Measurements from ENCODE around the gene IFIT3. TPM values are rescaled to one million over a fixed set of nuclear protein-coding genes. Genes with fewer than 3 reads are reported as not detected.
A peak's percentile ranks its signal among the peaks of the same experiment; 100 is the strongest.
"Not testable (repeated sequence)": the region's sequence is repeated elsewhere in the genome, so short reads cannot be mapped to it uniquely, and the experiment has no call there.

Gene IFIT3
- total RNA-seq, 2 experiments from 2014 or later = 14.7 to 15.2 TPM

GRCh38 chr10:89329151-89329550 is 1.4 kb downstream of the IFIT3 start:
- no peak for DNase-seq
- Mint-ChIP-seq H3K9me3 (no peaks in the 10 kb centered on the region), H3K36me3 (no peaks in the 10 kb centered on the region), H3K27me3 (peaks cover 10% of the 10 kb centered on the region), H3K27ac (no peak overlapping the region), H3K4me1 (ENCODE audit: low read depth) (peaks cover 48% of the 10 kb centered on the region), H3K4me3 (no peak overlapping the region)
- ChIA-PET POLR2A (no interaction called here), CTCF (no interaction called here)
- intact Hi-C loops (cut with micrococcal nuclease) = no loop called here

GRCh38 chr10:89330014-89330413 is 2.2 kb downstream of the IFIT3 start:
- peaks cover 51% of the 10 kb centered on the region for H3K4me1 Mint-ChIP-seq (ENCODE audit: low read depth)
- POLR2A ChIA-PET, H3K36me3 Mint-ChIP-seq: not testable (repeated sequence)

GRCh38 chr10:89330537-89331212 is 2.9 kb downstream of the IFIT3 start:
- Mint-ChIP-seq H3K36me3 (no peaks in the 10 kb centered on the region), H3K4me3 (no peak overlapping the region), H3K27me3 (peaks cover 18% of the 10 kb centered on the region), H3K9me3 (no peaks in the 10 kb centered on the region), H3K27ac (no peak overlapping the region), H3K4me1 (ENCODE audit: low read depth) (peaks cover 57% of the 10 kb centered on the region)
- POLR2A ChIA-PET = no interaction called here
- CTCF ChIA-PET = no interaction called here
- intact Hi-C loops (cut with micrococcal nuclease) = no loop called here
- no peak for DNase-seq

More at GRCh38 chr10:89330014-89330413, 2.2 kb downstream of the IFIT3 start:
- DNase-seq; H3K27ac Mint-ChIP-seq; intact Hi-C loops (cut with micrococcal nuclease); H3K9me3 Mint-ChIP-seq; CTCF ChIA-PET: not testable (repeated sequence)
- peak overlapping the region; percentile 4 for H3K4me3 Mint-ChIP-seq
- peaks cover 12% of the 10 kb centered on the region for H3K27me3 Mint-ChIP-seq

GRCh38 chr10:89331487-89332122 is 3.8 kb downstream of the IFIT3 start:
- not testable (repeated sequence) for DNase-seq, H3K9me3 Mint-ChIP-seq, H3K36me3 Mint-ChIP-seq
- H3K4me3 Mint-ChIP-seq = peak overlapping the region; percentile 64
- intact Hi-C loops (cut with micrococcal nuclease) = loop anchor here (1.0 kb wide), 1 partner anchor 474 kb away; no protein-coding TSS in a partner anchor
- H3K4me1 Mint-ChIP-seq (ENCODE audit: low read depth) = peaks cover 60% of the 10 kb centered on the region
- CTCF ChIA-PET = interaction anchor here (0.5 to 1.6 kb wide), 5 partner anchors 17 to 759 kb away, joined by 3 to 6 read pairs (median 3); partner anchors contain the start of gene FAS
- POLR2A ChIA-PET = interaction anchor here (1.2 to 1.4 kb wide), 3 partner anchors 15 to 60 kb away, joined by 3 to 7 read pairs (median 3); partner anchors contain the start of gene IFIT2
- H3K27me3 Mint-ChIP-seq = peaks cover 20% of the 10 kb centered on the region
- peak overlapping the region; percentile 46 for H3K27ac Mint-ChIP-seq

GRCh38 chr10:89332123-89332633 is 4.4 kb downstream of the IFIT3 start:
- Mint-ChIP-seq H3K36me3 (no peaks in the 10 kb centered on the region), H3K4me1 (ENCODE audit: low read depth) (peaks cover 63% of the 10 kb centered on the region), H3K27me3 (peaks cover 20% of the 10 kb centered on the region), H3K27ac (peak overlapping the region; percentile 46), H3K4me3 (peak overlapping the region; percentile 64), H3K9me3 (no peaks in the 10 kb centered on the region)
- intact Hi-C loops (cut with micrococcal nuclease) = loop anchor here (1.0 kb wide), 1 partner anchor 473 kb away; no protein-coding TSS in a partner anchor
- POLR2A ChIA-PET = interaction anchor here (0.6 to 1.4 kb wide), 4 partner anchors 14 to 80 kb away, joined by 3 to 7 read pairs (median 3); partner anchors contain the start of gene IFIT2
- CTCF ChIA-PET = interaction anchor here (0.5 to 1.6 kb wide), 7 partner anchors 17 to 759 kb away, joined by 3 to 6 read pairs (median 3); partner anchors contain the start of genes FAS, IFIT1 and IFIT5
- DNase-seq = peak; percentile 37

GRCh38 chr10:89335226-89335625 is 7.4 kb downstream of the IFIT3 start:
- POLR2A ChIA-PET = no interaction called here
- DNase-seq = no peak
- Mint-ChIP-seq H3K4me1 (ENCODE audit: low read depth) (peaks cover 57% of the 10 kb centered on the region), H3K4me3 (no peak overlapping the region), H3K36me3 (peaks cover 10% of the 10 kb centered on the region), H3K9me3 (no peaks in the 10 kb centered on the region), H3K27me3 (peaks cover 20% of the 10 kb centered on the region), H3K27ac (no peak overlapping the region)
- CTCF ChIA-PET = interaction anchor here (0.8 kb wide), 1 partner anchor 306 kb away, joined by 3 read pairs; no protein-coding TSS in a partner anchor
- intact Hi-C loops (cut with micrococcal nuclease) = no loop called here

GRCh38 chr10:89336241-89336640 is 8.4 kb downstream of the IFIT3 start:
- POLR2A ChIA-PET = no interaction called here
- Mint-ChIP-seq H3K27me3 (peaks cover 20% of the 10 kb centered on the region), H3K9me3 (no peaks in the 10 kb centered on the region), H3K4me3 (no peak overlapping the region), H3K4me1 (ENCODE audit: low read depth) (peaks cover 51% of the 10 kb centered on the region), H3K27ac (no peak overlapping the region), H3K36me3 (peaks cover 14% of the 10 kb centered on the region)
- intact Hi-C loops (cut with micrococcal nuclease) = no loop called here
- DNase-seq = no peak
- CTCF ChIA-PET = no interaction called here

GRCh38 chr10:89337484-89337883 is 9.7 kb downstream of the IFIT3 start:
- no peak overlapping the region for H3K4me3 Mint-ChIP-seq
- POLR2A ChIA-PET = interaction anchor here (1.4 kb wide), 1 partner anchor 76 kb away, joined by 3 read pairs; the partner anchor contains the start of gene IFIT5
- H3K9me3 Mint-ChIP-seq = no peaks in the 10 kb centered on the region
- peaks cover 20% of the 10 kb centered on the region for H3K27me3 Mint-ChIP-seq
- H3K36me3 Mint-ChIP-seq = peaks cover 14% of the 10 kb centered on the region
- CTCF ChIA-PET = no interaction called here
- DNase-seq = peak; percentile 71
- H3K4me1 Mint-ChIP-seq (ENCODE audit: low read depth) = peaks cover 40% of the 10 kb centered on the region
- peak overlapping the region; percentile 45 for H3K27ac Mint-ChIP-seq
- intact Hi-C loops (cut with micrococcal nuclease) = no loop called here

GRCh38 chr10:89338713-89339112 is 10.9 kb downstream of the IFIT3 start:
- intact Hi-C loops (cut with micrococcal nuclease) = no loop called here
- Mint-ChIP-seq H3K27ac (no peak overlapping the region), H3K4me1 (ENCODE audit: low read depth) (peaks cover 28% of the 10 kb centered on the region), H3K9me3 (no peaks in the 10 kb centered on the region), H3K36me3 (peaks cover 14% of the 10 kb centered on the region), H3K27me3 (peaks cover 19% of the 10 kb centered on the region), H3K4me3 (no peak overlapping the region)
- no peak for DNase-seq
- POLR2A ChIA-PET = no interaction called here
- CTCF ChIA-PET = no interaction called here

GRCh38 chr10:89339875-89340274 is 12.1 kb downstream of the IFIT3 start:
- Mint-ChIP-seq H3K27ac (no peak overlapping the region), H3K4me1 (ENCODE audit: low read depth) (peaks cover 21% of the 10 kb centered on the region), H3K27me3 (peaks cover 20% of the 10 kb centered on the region), H3K4me3 (no peak overlapping the region), H3K36me3 (peaks cover 14% of the 10 kb centered on the region), H3K9me3 (no peaks in the 10 kb centered on the region)
- intact Hi-C loops (cut with micrococcal nuclease) = no loop called here
- DNase-seq = no peak
- POLR2A ChIA-PET = no interaction called here
- CTCF ChIA-PET = no interaction called here

- Mint-ChIP-seq H3K9me3 (no peaks in the 10 kb centered on the region), H3K4me1 (ENCODE audit: low read depth) (peaks cover 11% of the 10 kb centered on the region), H3K27ac (no peak overlapping the region), H3K4me3 (no peak overlapping the region), H3K36me3 (peaks cover 14% of the 10 kb centered on the region), H3K27me3 (peaks cover 13% of the 10 kb centered on the region)
- CTCF ChIA-PET = no interaction called here
- POLR2A ChIA-PET = no interaction called here
- DNase-seq = no peak
- intact Hi-C loops (cut with micrococcal nuclease) = no loop called here
Observed at GRCh38 chr10:89341649-89342048, 13.9 kb downstream of the IFIT3 start.

- Mint-ChIP-seq H3K9me3 (no peaks in the 10 kb centered on the region), H3K36me3 (peaks cover 14% of the 10 kb centered on the region)
- POLR2A ChIA-PET = no interaction called here
Observed at GRCh38 chr10:89342206-89342958, 14.6 kb downstream of the IFIT3 start.

More at GRCh38 chr10:89342206-89342958, 14.6 kb downstream of the IFIT3 start:
- H3K4me3 Mint-ChIP-seq = no peak overlapping the region
- no peak for DNase-seq
- H3K27me3 Mint-ChIP-seq = peaks cover 13% of the 10 kb centered on the region
- CTCF ChIA-PET = no interaction called here
- H3K27ac Mint-ChIP-seq = no peak overlapping the region
- intact Hi-C loops (cut with micrococcal nuclease) = no loop called here
- H3K4me1 Mint-ChIP-seq (ENCODE audit: low read depth) = peaks cover 5% of the 10 kb centered on the region

Measured in activated CD4-positive, alpha-beta memory T cell treated with anti-CD3 and anti-CD28 coated beads for 36 hours (primary cell).